GM18499 (cell line): Measurements from ENCODE around the gene GABBR2.

Source experiments
- ATAC-seq: cut with Tn5 transposase; IDR thresholded peaks from one replicate; pipeline ENCODE4 v1.9.1; 2021; ENCODE audit warnings: moderate number of reproducible peaks; ENCODE audit not compliant: insufficient read depth, unreplicated experiment

GABBR2 gene

DNA sequence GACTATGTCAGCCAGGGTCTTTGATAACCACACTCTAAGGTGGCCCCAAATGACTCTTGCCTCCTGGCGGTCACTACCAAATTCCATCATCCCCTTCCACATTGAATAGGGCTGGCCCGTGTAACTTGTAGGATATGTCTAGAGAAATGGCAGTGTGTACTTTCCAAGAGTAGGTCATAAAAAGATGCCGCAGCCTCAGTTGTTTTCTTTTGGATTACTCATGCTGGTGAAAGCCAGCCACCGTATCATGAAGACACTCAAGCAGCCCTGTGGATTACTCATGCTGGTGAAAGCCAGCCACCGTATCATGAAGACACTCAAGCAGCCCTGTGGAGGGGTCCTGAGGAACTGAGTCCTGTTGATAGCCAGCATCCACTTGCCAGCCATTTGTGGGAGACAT lies 281.2 kb downstream of the GABBR2 start:
- no peak for ATAC-seq

DNA sequence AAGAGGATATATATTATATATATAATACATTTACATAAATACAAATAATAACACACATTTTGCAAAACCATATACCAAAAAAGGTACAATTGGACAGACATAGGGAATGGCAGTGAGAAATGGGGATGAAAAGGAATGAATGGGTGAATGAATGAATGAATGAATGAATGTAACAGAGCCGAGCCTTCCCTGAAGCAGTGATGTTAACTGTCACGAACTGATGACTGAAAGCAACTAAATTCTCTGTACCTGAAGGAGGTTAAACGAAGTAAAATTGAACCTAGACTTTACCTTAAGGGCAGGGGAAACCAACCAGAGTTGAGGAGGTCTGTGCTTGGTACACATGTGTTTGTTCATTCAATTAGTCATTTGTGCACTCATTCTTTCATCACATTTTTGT lies 283.7 kb downstream of the GABBR2 start:
- no peak for ATAC-seq

GRCh38 chr9:98419260-98419603 lies 289.5 kb downstream of the GABBR2 start:
- no peak for ATAC-seq

DNA sequence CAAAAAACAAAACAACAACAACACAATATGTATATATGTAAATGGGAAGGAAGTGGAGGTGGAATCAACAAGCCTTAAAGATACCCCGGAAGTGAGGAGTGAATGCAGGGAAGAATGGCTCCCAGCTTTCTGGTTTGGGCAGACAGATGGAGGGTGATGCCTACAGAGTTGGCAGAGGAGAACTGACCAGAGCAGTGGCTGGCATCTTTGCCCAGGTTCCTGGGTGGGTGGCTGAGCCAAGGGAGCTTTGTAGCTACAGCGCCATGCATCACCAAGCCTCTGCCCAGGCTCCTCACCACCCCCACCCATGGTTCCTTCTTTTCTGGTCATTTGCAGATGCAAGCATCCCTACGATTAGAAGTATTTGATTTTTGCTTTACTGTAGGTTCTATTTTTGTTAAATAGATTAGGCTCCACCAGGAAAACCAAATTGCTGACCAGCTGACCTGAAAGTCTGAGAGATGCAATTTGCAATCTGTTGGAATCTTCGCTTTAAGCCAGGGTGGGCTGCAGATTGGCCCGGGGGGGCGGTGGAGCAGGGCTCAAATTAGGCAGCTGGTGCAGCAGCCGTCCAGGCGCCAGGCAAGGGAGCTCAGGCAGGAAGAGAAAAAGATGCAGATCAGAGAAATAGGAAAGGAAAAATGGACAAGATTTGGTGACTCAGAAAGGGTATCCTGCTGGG lies 290.0 kb downstream of the GABBR2 start:
- ATAC-seq, result no peak

- no peak for ATAC-seq
Observed at GRCh38 chr9:98416294-98417248, 292.2 kb downstream of the GABBR2 start.

DNA sequence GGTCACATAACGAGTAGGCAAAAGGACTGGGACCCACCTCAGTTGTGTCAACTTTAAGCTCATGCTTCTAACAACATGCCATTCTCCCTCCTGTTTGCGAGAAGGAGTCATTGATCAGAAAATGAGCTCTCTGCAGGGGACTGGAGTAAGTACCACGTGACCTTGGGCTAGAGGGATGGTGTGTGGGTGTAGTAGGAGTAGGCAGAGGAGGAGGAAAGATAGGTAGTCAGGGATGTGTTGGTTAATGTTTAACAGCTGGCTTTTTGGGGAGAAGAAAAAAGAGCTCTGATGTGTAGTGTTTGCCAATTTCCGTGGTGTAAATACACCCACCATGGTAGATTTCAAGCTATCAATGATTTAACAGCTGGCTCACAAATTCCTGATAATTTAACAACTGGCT lies 293.0 kb downstream of the GABBR2 start:
- no peak for ATAC-seq

GRCh38 chr9:98413084-98413483 lies 295.7 kb downstream of the GABBR2 start:
- ATAC-seq, result no peak

DNA sequence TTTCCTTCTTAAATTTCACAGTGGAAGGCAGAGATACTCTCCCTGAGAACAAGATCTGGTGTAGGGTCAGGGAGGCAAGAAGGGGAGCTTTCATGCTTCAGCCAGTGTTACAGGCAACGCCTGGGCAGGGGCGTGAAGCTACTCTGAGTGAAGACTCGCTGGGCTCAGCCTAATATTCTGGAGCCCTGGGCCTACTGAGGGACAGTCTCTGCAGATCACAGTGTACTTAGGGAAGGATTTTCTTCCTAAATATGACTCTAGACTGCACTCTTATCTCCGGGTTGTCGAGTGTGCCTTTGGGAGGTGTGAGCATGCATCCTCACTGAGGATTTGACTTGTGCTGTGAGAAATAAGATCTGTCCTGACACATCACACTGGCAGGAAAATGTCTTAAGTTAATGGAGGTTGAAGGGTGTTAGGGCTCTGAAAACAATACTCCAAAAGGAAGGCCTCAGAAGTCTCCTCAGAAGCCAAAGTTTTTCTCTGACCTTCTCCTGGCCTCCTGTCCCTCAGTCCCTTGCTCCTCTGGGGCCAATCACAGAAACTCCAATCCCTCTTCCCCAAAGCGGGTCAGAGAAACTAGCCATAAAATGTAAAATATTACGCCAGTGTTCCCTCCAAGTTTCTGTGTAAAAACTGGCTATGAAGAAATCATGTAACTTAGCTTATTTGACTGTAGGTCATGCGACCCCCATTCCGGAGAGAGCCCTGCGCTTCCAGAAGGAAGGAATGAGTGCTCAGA lies 296.5 kb downstream of the GABBR2 start:
- ATAC-seq, result no peak

DNA sequence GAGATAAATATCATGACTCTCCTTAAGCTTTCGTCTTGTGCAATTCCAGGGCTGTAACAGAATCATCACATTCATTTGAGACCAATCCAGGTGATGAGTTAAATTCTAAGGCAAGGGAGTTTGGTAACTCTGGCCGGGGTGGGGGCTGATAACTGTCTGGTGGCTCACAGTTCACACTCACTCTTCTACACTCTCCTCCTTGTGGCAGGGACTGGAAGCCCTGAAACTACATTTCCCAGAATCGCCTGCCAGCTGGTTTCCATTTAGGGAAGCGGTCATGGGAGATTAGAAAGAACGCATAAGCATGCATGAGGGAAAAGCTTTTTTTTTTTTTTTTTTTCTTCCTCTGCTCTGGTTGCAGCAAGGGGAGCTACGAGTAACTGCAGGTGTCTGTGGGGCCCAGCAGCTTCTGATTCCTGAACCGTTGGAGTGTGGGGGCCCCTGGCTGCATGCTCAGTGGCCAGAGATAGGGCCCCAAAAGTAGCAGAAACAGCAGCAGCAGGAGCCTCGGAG lies 298.5 kb downstream of the GABBR2 start:
- ATAC-seq, result no peak

GRCh38 chr9:98409719-98410118 lies 299.0 kb downstream of the GABBR2 start:
- ATAC-seq, result no peak

DNA sequence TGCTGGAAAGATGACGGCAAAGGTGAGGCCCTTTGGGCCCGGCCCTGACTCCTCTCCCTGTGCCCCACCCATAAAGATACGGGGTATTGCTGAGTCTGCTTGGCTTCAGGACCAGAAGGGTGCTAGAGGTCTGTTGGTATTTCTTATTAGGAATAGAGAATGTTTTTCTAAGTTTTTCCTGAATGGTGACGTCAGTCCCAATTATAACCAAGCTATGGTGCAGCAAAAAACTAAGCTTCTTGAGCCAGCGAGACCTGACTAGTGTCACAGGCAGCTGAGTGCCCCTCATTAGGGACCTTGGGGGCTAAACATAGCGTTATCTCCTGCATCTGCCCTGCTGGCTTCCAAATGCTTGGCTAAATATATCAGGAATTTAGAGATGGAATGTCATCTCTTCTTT lies 302.3 kb downstream of the GABBR2 start:
- no peak for ATAC-seq

GRCh38 chr9:98404237-98404636 lies 304.5 kb downstream of the GABBR2 start:
- no peak for ATAC-seq

DNA sequence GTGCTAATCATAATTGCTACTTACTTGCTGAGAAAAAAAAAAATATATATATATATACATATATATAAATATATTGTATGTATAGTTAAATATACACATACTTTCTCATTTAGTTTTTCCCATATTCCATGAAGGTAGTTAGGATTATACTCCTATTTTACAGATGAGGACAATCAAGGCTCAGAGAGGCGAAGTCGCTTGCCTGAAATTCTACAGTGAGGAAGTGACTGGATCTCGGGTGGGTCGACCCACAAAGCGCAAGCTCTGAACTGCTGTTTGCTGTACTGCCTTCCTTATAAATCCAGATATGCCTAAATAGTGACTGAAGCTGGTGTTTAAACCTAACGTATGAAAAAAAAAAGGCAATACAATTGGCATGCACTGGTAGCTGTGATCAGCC lies 305.0 kb downstream of the GABBR2 start:
- no peak for ATAC-seq

GRCh38 chr9:98402019-98402840 lies 306.5 kb downstream of the GABBR2 start:
- ATAC-seq, result no peak

DNA sequence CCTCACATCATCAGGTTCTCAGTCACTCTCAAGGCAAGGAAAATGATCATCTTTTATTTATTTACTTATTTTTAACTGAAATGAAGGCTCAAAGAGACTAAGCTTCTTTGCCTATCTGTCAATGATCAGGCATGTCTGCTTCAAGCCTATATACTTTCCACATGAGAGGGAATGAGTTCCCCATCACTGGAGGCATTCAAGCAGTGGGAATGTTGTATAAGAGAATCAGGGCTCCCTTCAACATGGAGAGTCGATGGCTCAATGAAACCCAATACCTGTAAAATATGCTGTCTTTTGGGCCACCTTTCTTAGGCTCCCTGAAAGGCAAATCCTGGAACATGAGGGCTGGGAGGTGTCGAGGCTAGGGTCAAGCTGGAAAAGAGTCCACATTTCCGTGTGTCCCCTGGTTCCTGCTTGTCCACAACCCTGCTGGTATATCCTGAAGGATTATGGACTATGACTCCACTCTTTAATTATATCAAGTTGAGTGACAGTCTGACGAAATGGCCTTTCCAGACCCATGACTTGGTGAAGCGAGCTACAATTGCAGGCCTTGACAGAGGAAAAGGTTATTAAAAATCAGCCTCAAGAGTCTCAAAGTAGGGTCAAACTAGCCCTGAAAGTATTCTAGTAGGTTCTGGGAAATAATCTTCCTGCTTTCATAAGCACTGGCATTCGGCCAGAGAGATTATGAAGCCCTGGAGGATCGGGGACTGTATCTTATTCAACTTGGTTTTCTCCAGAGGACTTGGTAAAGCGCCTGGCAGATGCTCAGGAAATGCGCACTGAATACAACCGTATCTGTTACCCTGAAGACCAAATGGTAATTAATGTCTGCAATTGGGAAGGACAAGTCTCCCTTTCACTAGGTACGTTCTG lies 307.4 kb downstream of the GABBR2 start:
- no peak for ATAC-seq

DNA sequence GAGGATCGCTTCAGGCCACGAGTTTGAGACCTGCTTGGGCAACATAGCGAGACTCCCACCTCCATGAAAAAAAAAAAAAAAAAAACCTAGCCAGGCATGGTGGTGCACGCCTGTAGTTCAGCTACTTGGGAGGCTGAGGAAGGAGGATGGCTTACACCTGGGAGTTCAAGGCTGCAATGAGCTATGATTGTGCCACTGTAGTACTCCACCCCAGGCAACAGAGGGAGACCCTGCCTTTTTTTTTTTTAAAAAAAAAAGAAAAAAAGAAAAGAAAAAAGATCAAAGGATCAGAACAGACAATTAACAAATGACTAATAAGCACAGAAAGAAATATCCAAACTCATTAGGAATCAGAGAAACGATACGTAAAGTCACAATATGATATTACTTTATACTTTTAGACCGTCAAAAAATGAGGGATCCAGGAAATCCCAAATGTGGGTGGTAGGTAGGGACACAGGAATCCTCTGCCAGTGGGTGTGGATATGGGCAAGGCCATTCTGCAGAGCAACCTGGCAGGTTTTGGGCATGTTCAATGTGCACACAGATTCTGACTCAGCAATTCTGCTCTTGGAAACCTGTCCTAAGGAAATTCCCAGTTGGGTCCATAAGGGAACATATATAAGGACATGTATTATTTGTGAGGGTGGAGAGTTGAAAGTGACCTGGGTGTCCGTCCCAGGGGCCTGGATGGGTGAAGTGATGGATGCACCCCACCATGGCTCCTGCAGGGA lies 308.6 kb downstream of the GABBR2 start:
- ATAC-seq, result no peak

- ATAC-seq, result no peak
Observed at GRCh38 chr9:98396656-98397055, 312.1 kb downstream of the GABBR2 start.

DNA sequence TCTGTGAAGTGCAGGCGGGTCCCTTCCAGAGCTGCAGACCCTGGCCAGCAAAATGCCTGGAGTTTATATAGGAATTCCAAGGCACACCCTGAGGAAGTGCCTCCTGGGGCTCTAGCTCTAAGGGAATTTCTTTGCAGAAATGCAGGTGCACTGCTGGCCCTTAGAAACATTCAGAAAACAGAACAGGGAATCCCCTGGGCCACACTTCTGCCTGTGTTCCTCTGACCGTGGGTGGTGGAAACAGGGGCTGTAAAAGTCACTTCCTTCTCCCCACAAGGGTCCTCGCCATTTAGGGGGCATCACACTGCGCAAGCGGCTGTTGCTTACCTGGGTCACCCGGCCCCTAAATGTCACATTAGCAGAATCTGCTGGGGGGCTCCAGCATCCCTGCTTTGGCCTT lies 312.5 kb downstream of the GABBR2 start:
- ATAC-seq, result no peak
